SK-N-SH treated with all-trans-retinoic acid at 6 μM for 48 hours (cell line): ENCODE measurements around the gene UNC45A.

Experiments
- ATAC-seq: fragments of 200-7000 bp; cut with Tn5 transposase; 3 replicates; pipeline ENCODE4 v1.9.1; 2020; ENCODE audit warnings: mild to moderate bottlenecking, moderate library complexity
- BACH2 ChIP-seq: fragments of 250-450 bp; sonication (Bioruptor Pico); IDR thresholded peaks from 2 replicates; pipeline ENCODE4 v1.9.0; 2021; ENCODE audit warnings: mild to moderate bottlenecking, borderline replicate concordance
- CSDC2 ChIP-seq: fragments of 250-450 bp; sonication (Bioruptor Pico); IDR thresholded peaks from 2 replicates; pipeline ENCODE4 v1.5.0; 2020; ENCODE audit warnings: mild to moderate bottlenecking, moderate library complexity
- ESRRG ChIP-seq: fragments of 250-450 bp; sonication (Bioruptor Pico); IDR thresholded peaks from 2 replicates; pipeline ENCODE4 v1.6.1; 2021; ENCODE audit warnings: mild to moderate bottlenecking
- GLIS3 ChIP-seq: fragments of 250-450 bp; sonication (Bioruptor Pico); IDR thresholded peaks from 2 replicates; pipeline ENCODE4 v1.5.0; 2020; ENCODE audit warnings: mild to moderate bottlenecking, moderate library complexity
- ISL1 ChIP-seq: fragments of 250-450 bp; sonication (Bioruptor Pico); IDR thresholded peaks from 2 replicates; pipeline ENCODE4 v2.1.2; 2022; ENCODE audit warnings: mild to moderate bottlenecking, moderate library complexity
- RARB ChIP-seq: fragments of 250-450 bp; sonication (Bioruptor Pico); IDR thresholded peaks from 2 replicates; pipeline ENCODE4 v1.8.0; 2021; ENCODE audit warnings: mild to moderate bottlenecking, moderate library complexity
- TOX ChIP-seq: fragments of 250-450 bp; sonication (Bioruptor Pico); IDR thresholded peaks from 2 replicates; pipeline ENCODE4 v1.8.0; 2021; ENCODE audit warnings: mild to moderate bottlenecking, moderate library complexity, borderline replicate concordance
- ZFP3 ChIP-seq: fragments of 250-450 bp; sonication (Bioruptor Pico); IDR thresholded peaks from 2 replicates; pipeline ENCODE4 v1.5.0; 2020; ENCODE audit warnings: mild to moderate bottlenecking, moderate library complexity
- ZFP30 ChIP-seq: fragments of 450-650 bp; formaldehyde crosslinking; IDR thresholded peaks from 2 replicates; pipeline ENCODE4 v1.5.0; 2022; ENCODE audit warnings: mild to moderate bottlenecking, moderate library complexity
- ZNF565 ChIP-seq: fragments of 450-650 bp; formaldehyde crosslinking; conservative IDR thresholded peaks from 2 replicates; pipeline ENCODE4 v1.5.0; 2020; ENCODE audit warnings: low read depth, mild to moderate bottlenecking, moderate library complexity
- ZNF8 ChIP-seq: fragments of 450-650 bp; formaldehyde crosslinking; IDR thresholded peaks from 2 replicates; pipeline ENCODE4 v1.5.0; 2020; ENCODE audit warnings: mild to moderate bottlenecking, moderate library complexity
- TF ChIP-seq, protein P1 (sequence below): fragments of 250-450 bp; sonication (Bioruptor Pico); IDR thresholded peaks from 2 replicates; pipeline ENCODE4 v1.5.1; 2020; ENCODE audit warnings: low read depth, mild to moderate bottlenecking, moderate library complexity
- TF ChIP-seq, protein P2 (sequence below): fragments of 250-450 bp; sonication (Bioruptor Pico); IDR thresholded peaks from 2 replicates; pipeline ENCODE4 v1.8.0; 2020; ENCODE audit warnings: mild to moderate bottlenecking, moderate library complexity, borderline replicate concordance
- TF ChIP-seq, protein P3 (sequence below): fragments of 250-450 bp; sonication (Bioruptor Pico); IDR thresholded peaks from 2 replicates; pipeline ENCODE4 v1.8.0; 2021; ENCODE audit warnings: low read depth, mild to moderate bottlenecking, moderate library complexity, borderline replicate concordance
- TF ChIP-seq, protein P4 (sequence below): fragments of 250-450 bp; sonication (Bioruptor Pico); IDR thresholded peaks from 2 replicates; pipeline ENCODE4 v1.5.0; 2020; ENCODE audit warnings: mild to moderate bottlenecking, moderate library complexity

UNC45A gene

DNA sequence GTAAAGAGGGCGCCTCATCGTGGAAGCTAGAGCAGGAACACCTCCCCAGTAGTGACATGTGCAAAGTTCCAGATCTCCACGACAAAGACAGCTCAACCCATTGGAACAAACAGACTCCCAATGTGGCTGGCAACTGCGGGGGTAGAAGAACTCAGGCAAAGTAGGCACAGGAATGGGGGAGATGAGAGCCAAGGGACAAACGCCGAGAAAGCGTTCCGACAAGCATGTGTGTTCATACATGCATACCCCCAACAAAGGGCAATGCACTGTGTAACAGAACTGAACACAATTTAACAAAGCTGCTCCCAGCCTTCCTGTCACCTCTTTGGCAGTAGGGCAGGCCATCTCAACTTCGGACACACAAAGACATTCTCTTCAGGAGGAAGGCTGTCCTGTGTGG, 31.2 kb downstream of the UNC45A start:
- no peak for ATAC-seq
- TF ChIP-seq CSDC2 (CRISPR knock-in tag) (no peak), ZFP3 (no peak), ZFP30 (CRISPR knock-in tag) (no peak), ZNF8 (CRISPR knock-in tag) (no peak), RARB (CRISPR knock-in tag) (no peak), ISL1 (CRISPR knock-in tag) (no peak)
- TF ChIP-seq, protein P1, sequence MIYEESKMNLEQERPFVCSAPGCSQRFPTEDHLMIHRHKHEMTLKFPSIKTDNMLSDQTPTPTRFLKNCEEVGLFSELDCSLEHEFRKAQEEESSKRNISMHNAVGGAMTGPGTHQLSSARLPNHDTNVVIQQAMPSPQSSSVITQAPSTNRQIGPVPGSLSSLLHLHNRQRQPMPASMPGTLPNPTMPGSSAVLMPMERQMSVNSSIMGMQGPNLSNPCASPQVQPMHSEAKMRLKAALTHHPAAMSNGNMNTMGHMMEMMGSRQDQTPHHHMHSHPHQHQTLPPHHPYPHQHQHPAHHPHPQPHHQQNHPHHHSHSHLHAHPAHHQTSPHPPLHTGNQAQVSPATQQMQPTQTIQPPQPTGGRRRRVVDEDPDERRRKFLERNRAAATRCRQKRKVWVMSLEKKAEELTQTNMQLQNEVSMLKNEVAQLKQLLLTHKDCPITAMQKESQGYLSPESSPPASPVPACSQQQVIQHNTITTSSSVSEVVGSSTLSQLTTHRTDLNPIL (CRISPR knock-in tag), result no peak
- TF ChIP-seq, protein P2, sequence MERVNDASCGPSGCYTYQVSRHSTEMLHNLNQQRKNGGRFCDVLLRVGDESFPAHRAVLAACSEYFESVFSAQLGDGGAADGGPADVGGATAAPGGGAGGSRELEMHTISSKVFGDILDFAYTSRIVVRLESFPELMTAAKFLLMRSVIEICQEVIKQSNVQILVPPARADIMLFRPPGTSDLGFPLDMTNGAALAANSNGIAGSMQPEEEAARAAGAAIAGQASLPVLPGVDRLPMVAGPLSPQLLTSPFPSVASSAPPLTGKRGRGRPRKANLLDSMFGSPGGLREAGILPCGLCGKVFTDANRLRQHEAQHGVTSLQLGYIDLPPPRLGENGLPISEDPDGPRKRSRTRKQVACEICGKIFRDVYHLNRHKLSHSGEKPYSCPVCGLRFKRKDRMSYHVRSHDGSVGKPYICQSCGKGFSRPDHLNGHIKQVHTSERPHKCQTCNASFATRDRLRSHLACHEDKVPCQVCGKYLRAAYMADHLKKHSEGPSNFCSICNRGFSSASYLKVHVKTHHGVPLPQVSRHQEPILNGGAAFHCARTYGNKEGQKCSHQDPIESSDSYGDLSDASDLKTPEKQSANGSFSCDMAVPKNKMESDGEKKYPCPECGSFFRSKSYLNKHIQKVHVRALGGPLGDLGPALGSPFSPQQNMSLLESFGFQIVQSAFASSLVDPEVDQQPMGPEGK (CRISPR knock-in tag), result no peak
- TF ChIP-seq, protein P3, sequence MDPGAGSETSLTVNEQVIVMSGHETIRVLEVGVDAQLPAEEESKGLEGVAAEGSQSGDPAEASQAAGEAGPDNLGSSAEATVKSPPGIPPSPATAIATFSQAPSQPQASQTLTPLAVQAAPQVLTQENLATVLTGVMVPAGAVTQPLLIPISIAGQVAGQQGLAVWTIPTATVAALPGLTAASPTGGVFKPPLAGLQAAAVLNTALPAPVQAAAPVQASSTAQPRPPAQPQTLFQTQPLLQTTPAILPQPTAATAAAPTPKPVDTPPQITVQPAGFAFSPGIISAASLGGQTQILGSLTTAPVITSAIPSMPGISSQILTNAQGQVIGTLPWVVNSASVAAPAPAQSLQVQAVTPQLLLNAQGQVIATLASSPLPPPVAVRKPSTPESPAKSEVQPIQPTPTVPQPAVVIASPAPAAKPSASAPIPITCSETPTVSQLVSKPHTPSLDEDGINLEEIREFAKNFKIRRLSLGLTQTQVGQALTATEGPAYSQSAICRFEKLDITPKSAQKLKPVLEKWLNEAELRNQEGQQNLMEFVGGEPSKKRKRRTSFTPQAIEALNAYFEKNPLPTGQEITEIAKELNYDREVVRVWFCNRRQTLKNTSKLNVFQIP (CRISPR knock-in tag), result no peak

DNA sequence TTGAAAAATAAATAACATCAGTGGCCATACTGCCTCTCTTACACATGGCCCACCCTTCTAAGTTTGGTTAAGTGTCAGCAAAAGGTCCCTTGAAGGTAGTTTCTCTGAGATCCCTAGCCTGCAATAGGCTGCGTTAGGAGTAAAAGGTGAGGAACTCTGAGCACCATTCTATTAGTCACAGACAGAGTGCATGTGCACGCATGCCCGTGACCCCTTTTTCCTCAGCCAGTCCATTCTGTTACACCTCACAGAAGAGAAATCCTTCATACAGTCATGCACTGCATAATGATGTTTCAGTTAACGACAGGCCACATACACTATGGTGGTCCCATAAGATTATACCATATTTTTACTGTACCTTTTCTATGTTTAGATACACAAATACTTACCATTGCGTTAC, 32.1 kb downstream of the UNC45A start:
- ATAC-seq, result no peak
- TF ChIP-seq TOX (CRISPR knock-in tag) (no peak), GLIS3 (CRISPR knock-in tag) (no peak)
- TF ChIP-seq, protein P4, sequence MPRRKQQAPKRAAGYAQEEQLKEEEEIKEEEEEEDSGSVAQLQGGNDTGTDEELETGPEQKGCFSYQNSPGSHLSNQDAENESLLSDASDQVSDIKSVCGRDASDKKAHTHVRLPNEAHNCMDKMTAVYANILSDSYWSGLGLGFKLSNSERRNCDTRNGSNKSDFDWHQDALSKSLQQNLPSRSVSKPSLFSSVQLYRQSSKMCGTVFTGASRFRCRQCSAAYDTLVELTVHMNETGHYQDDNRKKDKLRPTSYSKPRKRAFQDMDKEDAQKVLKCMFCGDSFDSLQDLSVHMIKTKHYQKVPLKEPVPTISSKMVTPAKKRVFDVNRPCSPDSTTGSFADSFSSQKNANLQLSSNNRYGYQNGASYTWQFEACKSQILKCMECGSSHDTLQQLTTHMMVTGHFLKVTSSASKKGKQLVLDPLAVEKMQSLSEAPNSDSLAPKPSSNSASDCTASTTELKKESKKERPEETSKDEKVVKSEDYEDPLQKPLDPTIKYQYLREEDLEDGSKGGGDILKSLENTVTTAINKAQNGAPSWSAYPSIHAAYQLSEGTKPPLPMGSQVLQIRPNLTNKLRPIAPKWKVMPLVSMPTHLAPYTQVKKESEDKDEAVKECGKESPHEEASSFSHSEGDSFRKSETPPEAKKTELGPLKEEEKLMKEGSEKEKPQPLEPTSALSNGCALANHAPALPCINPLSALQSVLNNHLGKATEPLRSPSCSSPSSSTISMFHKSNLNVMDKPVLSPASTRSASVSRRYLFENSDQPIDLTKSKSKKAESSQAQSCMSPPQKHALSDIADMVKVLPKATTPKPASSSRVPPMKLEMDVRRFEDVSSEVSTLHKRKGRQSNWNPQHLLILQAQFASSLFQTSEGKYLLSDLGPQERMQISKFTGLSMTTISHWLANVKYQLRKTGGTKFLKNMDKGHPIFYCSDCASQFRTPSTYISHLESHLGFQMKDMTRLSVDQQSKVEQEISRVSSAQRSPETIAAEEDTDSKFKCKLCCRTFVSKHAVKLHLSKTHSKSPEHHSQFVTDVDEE, result no peak
- TF ChIP-seq, protein P2 (CRISPR knock-in tag), result no peak
- TF ChIP-seq, all 23 proteins: peak for 0

DNA sequence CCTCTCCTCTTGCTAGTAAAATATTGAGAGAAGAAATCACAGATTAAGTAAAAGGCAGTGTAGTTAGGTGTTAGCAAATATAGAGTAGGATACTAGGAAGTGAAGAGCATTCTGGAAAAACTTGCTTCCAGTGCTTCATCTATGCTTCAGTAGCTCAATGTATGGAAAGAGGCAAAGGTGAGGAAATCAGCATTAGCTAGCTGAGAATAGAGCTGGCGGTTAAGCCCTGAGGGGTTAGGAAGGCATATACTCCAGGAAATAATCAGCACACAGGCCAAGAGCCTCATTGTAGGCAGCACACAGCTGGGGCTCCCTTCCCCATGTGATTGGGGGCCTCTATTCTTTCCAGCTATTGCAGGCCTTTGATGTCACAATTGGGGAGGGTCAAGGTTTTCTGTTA, 33.3 kb downstream of the UNC45A start:
- TF ChIP-seq, protein P3 (CRISPR knock-in tag), result no peak
- no peak for TF ChIP-seq ZNF565 (CRISPR knock-in tag)
- no peak for TF ChIP-seq BACH2
- no peak for TF ChIP-seq ESRRG (CRISPR knock-in tag)
- TF ChIP-seq, protein P2 (CRISPR knock-in tag), result no peak
- ATAC-seq, result no peak
